ENCODE measurements around the gene ANO1.

- no peak for TF ChIP-seq POLR2A (IDR thresholded peaks at IDR 0.05; ENCODE audit: control extremely low read depth in 1 of 2, low read depth in 2 of 2, low read length in 2 of 2)
- TF ChIP-seq CTCF (IDR thresholded peaks at IDR 0.05; ENCODE audit: control extremely low read depth in 1 of 3, insufficient read depth in 1 of 3, low read depth in 1 of 3, low read length in 3 of 3): no peak
- no peak for TF ChIP-seq ZNF274 (IDR thresholded peaks at IDR 0.05; ENCODE audit: borderline replicate concordance, extremely low read depth, low read length)
- TF ChIP-seq RFX5 (IDR thresholded peaks at IDR 0.05; ENCODE audit: borderline replicate concordance, low read depth, low read length): no peak
- no peak for TF ChIP-seq ATF3 (IDR thresholded peaks at IDR 0.05; ENCODE audit: insufficient read depth, low read depth, low read length)
- no peak for TF ChIP-seq CHD7 (IDR thresholded peaks at IDR 0.05; ENCODE audit: insufficient replicate concordance, low read length)
- TF ChIP-seq RNF2 (IDR thresholded peaks at IDR 0.05; ENCODE audit: borderline replicate concordance, low read depth, low read length, missing control alignments, poor library complexity, severe bottlenecking): no peak
- TF ChIP-seq TBP (IDR thresholded peaks at IDR 0.05; ENCODE audit: low read depth, low read length): no peak
- TF ChIP-seq SRF (IDR thresholded peaks at IDR 0.05; ENCODE audit: low read depth, low read length): no peak
- no peak for TF ChIP-seq TAF7 (optimal IDR thresholded peaks at IDR 0.05; ENCODE audit: borderline replicate concordance, low read depth, low read length)
- TF ChIP-seq HDAC2 (IDR thresholded peaks at IDR 0.05; ENCODE audit: borderline replicate concordance in 1 of 2, low read depth in 2 of 2, low read length in 2 of 2): no peak
Observed at GRCh38 chr11:70067036-70067435, 11.1 kb upstream of the ANO1 start.
